ENCODE measurements around the gene FYN.
"Not testable (repeated sequence)": the region's sequence is repeated elsewhere in the genome, so short reads cannot be mapped to it uniquely, and the experiment has no call there.

GRCh38 chr6:111680811-111681609, 192.2 kb downstream of the FYN start:
- TF ChIP-seq RARA (CRISPR knock-in tag; IDR thresholded peaks at IDR 0.05); ATF1 (CRISPR knock-in tag; IDR thresholded peaks at IDR 0.05); THYN1 (CRISPR knock-in tag; IDR thresholded peaks at IDR 0.05; ENCODE audit: borderline replicate concordance, low read depth); ZFP82 (CRISPR knock-in tag; IDR thresholded peaks at IDR 0.05; ENCODE audit: borderline replicate concordance); ZNF274 (CRISPR knock-in tag; IDR thresholded peaks at IDR 0.05); ZNF207 (IDR thresholded peaks at IDR 0.05; ENCODE audit: borderline replicate concordance): not testable (repeated sequence)
- TF ChIP-seq, protein P1, sequence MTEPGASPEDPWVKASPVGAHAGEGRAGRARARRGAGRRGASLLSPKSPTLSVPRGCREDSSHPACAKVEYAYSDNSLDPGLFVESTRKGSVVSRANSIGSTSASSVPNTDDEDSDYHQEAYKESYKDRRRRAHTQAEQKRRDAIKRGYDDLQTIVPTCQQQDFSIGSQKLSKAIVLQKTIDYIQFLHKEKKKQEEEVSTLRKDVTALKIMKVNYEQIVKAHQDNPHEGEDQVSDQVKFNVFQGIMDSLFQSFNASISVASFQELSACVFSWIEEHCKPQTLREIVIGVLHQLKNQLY (CRISPR knock-in tag; IDR thresholded peaks at IDR 0.05): not testable (repeated sequence)

Data from HepG2 (cell line).